Right lung (tissue), 5 donors: ENCODE measurements around the gene VWA8. TPM values are rescaled to one million over a fixed set of nuclear protein-coding genes. Genes with fewer than 3 reads are reported as not detected.
"Not testable (repeated sequence)": the region's sequence is repeated elsewhere in the genome, so short reads cannot be mapped to it uniquely, and the experiment has no call there.

ENCODE experiments used
- DNase-seq, 2 donors: peaks; one replicate each; pipeline ENCODE4 v3.0.0-alpha.2; 2013
- polyA plus RNA-seq, 5 donors: library from polyadenylated mRNA; unstranded; fragments of 120-200 nt; gene quantifications; one replicate each; pipeline versions ENCODE4 v1.2.1 to v1.2.3, GENCODE V29; 2013; ENCODE audit warnings: inconsistent platforms in 1 of 5, low replicate concordance in 1 of 5; ENCODE audit not compliant: insufficient read length in 5 of 5, insufficient read depth in 1 of 5

VWA8 gene
- polyA plus RNA-seq, 5 donors, result 8.5 to 14.9 (median 13.9) TPM

DNA sequence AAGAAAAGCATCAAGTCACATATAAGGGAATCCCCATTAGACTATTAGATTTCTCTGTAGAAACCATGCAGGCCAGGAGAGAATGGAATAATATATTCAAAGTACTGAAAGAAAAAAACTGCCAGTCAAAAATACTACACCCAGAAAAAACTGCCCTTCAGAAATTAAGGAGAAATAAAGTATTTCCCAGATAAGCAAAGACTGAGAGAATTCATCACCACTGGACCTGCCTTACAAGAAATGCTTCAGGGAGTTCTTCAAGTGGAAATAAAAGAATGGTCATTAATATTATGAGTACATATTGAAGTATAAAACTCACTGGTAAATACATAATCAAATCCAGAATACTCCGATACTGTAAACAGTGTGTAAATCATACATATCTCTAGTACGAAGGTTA lies 35.9 kb downstream of the VWA8 start:
- DNase-seq, result no peak

DNA sequence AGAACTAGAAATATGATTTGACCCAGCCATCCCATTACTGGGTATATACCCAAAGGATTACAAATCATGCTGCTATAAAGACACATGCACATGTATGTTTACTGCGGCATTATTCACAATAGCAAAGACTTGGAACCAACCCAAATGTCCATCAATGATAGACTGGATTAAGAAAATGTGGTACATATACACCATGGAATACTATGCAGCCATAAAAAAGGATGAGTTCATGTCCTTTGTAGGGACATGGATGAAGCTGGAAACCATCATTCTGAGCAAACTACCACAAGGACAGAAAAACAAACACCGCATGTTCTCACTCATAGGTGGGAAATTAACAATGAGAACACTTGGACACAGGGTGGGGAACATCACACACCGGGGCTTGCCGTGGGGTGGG lies 38.0 kb downstream of the VWA8 start:
- not testable (repeated sequence) for DNase-seq

DNA sequence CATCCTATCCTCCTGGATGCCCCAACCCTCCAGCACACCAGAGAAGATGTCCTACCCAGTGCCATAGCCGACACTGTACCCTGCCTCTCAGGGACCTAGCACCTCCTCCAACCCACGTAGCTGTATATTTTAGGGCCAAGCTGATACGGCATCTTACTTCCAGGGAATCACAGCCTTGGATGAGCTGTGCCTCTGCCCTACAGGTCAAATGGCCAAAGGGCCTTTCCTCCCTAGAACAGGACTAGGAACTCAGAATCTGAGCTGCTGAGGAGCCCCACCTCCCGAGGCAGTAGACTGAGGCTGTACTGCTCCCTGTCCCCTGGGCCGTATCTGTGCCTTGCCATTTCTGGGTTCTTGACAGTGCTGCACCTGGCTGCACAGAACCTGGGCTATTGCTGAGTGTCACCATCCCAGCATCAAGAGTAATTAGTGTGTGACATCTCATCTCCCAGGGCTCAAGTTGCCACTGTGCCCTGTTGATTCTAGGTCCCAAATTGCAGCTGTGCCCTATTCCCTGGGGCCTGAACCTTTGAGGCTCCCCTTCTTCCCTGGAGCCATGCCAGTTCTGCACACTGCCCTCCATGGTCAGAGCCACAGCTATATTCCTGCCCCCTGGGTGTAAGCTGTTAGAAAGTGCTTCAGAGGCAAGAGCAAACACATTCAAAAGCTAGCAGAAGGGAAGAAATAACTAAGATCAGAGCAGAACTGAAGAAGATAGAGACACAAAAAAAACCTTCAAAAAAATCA lies 41.0 kb downstream of the VWA8 start:
- DNase-seq, result no peak

DNA sequence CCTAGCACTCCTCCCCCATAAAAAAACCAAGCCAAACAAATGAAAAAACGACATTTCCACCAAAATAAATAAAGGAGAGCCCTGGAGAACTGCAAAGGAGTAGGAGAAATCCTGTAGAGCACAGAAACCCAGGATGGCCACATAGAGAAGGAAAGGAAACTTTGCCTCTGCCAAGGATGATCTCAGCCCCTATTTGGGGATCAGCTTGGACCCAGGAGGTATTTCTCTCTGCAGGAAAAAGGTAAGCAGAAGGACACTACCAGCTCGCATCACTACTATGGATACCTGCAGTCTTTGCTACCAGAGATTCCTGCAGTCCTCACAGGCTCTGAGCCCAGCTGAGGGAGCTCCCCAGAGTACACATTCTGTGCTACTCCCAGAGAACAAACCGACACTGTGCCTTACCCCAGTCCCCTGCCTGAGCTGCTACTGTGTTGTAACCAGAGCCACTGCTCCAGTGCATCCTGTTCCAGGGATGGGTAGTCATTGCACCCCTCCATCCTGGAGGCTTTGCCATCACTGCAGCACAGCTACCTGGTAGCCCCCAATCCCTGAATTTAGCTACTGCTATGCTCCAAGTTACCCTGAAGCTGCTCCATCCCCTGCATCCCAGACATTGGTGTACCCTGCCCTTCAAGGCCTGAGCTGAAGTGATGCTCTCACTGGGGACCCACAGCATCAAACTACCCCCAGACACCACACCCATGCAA lies 41.7 kb downstream of the VWA8 start:
- DNase-seq, result no peak

DNA sequence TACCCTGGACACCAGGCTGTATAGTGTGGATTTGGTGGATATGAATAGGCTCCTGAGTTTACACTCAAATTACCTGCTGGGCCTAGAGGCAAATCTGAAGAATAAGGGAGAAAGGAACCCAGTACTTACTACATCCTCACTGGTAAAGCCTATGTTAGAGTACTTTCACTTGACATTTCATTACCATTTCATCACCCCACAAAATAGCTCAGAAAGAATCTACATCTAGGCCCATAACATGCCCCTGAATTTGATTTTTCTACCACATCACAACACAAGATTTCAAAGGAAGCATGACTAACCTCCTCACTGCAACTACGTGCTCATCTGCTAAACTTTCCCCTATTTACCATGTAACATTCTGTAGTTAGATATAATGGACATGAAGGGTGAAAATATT lies 43.3 kb downstream of the VWA8 start:
- no peak for DNase-seq

DNA sequence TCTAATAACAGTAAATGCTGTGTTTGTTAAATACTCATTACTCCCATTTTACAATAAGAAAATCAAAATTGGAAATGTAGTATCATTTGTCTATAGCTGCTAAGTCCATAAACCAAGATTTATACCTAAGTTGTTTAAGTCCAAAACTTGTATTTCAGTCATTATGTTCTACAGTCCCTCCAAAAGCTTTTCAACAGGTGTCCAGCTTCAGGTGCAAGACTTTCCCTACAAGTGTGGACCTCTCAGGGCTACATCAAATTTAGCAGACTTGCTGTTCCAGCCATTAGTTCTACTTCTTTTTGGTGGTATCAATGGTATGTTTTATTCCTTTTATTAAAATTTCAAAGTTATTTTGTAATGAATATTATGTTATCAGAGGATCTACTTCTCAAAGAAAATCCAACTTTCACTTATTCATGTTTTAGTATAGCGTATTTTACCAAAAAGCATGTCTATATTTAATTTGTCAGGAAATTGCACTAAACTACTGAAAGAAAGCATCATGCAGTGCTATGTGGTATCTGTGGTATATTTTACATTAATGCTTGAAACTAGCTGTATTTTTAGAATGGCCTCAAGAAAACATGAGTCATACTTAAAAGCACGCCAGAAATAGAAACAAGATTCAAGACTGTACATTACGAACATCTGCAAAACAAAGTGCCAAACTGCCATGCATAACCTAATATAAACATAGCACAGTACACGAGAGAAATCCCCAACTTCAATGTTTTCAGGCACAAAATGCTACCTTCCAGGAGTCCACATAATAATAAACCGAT lies 44.5 kb downstream of the VWA8 start:
- DNase-seq, result peak; percentile 7 to 15

DNA sequence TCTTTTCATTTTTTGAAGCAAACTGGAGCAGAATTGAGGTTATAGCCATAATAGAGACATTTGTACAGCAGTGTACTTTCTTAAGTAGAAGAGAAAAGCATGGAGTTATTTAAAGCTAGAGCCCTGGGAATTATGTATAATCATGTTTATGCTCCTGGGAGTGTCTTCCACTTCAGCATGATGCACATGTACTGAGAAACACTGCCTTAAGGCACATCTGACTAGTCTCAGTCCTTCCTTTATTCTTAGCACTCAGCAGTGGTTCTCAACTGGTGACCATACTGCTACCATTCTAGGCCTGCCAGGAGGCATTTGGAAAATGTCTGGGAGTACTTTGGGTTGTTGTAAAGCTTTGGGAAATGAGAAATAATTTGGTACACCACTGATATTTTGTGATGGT lies 45.8 kb downstream of the VWA8 start:
- DNase-seq, result no peak

DNA sequence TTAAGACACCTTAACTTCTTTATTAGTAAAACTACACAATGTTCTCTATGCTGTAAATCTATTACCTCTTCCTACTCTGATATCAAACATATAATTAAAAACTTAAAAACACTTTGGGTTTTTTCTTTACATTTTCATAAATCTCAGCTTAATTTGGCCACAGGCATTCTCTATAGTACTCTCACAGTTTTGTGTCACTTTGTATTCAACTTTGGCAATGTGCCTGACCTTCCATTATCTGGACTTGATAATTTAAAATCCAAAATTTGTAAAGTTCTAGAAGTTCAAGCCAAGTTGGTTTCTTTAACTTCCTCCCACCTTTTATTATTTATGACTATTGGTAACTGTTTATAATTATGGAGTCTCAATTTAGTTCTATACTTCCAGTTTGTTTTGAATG lies 46.4 kb downstream of the VWA8 start:
- DNase-seq, result no peak

DNA sequence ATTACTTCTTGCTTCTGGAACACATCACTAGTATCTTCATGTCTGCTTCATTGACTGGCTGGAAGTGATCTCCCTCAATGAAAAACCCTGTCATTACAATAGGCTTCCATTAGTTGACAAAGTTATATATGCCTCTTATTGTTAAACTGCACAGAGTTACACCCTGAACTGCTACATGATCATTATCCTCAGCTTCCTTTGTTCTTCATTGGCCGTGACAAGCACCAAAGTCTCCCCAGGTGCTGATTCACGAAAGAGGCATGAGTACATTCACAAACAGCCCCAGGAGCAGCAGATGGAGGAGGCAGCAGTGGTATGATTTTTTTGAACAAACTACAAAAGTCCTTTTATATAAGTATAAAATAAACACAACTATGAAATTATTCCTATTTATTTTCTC lies 51.4 kb downstream of the VWA8 start:
- no peak for DNase-seq

DNA sequence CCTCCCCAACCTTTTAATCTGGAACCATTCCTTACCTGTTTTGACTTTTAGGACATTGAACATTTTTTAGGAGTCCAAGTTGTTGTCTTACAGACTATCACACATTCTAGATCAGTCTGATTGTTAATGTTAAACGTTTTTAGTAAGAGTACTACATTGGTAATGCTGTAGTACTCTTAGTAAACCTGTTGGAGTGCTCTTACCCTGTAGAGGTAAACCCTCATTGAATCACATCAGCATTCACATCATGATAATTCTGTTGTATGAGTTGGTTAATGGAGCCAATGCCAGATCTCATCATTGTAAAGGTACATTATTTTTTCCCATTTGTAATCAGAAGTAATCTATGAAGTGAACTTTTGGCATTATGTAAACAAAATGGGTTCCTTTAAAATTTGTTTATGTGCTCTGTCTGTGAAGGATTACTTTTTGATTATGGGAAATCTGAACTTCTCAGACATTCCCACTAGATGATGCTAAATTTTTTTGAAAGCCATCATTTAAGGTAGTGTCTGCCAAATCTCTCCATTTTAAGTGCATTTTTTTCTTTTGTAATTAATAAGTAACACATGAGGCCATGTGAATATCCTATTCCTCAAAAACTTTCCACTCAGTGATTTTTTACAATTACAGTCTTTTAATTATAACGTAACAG lies 55.2 kb downstream of the VWA8 start:
- DNase-seq, result no peak

DNA sequence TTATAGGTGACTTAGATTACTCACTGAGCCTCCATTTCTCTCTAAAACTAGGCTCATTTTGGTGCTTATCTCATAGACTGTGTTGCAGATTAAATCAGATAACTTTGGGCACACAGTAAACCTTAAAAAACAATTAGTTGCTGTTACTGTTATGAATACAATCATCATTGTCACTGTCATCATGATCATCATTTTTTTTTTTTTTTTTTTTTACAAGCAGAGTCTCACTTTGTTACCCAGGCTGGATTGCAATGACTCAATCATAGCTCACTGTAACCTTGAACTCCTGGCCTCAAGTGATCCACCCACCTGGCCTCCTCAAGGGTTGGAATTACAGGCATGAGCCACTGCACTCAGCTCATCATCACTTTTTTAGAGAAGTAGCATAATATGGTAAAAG lies 60.0 kb downstream of the VWA8 start:
- DNase-seq, result no peak

DNA sequence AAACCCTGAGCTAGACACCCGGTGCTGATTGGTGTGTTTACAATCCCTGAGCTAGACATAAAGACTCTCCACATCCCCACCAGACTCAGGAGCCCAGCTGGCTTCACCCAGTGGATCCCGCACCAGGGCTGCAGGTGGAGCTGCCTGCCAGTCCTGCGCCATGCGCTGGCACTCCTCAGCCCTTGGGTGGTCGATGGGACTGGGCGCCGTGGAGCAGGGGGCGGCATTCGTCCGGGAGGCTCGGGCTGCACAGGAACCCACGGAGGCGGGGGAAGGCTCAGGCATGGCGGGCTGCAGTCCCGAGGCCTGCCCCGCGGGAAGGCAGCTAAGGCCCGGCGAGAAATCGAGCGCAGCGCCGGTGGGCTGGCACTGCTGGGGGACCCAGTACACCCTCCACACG lies 62.5 kb downstream of the VWA8 start:
- DNase-seq, result not testable (repeated sequence)

DNA sequence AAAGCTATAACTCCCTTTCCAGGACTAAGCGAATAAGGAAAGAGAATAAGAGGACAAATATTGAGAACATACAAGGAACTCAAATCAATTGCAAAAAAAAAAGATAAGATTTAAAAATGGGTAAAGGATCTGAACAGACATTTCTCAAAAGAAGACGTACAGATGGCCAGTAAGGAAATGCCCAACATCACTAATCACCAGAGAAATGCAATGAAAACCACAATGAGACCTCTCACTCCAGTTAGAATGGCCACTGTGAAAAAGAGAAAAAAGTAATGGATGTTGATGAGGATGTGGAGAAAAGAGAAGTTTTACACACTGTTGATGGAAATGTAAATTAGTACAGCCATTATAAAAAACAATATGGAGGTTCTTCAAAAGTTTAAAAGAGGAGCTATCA lies 63.8 kb downstream of the VWA8 start:
- no peak for DNase-seq

DNA sequence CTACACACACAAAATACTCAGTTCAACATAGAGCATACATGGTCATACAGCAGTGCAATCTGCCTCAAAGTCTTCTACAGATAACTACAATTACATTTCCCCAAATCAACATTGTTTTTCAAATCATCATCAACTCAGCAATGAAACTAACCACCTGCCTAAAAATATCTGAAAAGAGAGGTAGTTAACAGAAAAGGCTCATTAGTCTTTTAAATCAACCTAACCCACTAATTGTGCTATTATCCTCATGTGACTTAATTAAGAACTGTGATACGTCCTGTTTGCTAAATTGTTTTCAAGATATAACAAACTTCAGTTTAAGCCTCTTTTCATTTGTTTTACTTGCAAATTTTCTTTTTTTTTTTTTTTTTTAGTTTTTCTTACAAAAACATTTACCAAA lies 65.4 kb downstream of the VWA8 start:
- no peak for DNase-seq

DNA sequence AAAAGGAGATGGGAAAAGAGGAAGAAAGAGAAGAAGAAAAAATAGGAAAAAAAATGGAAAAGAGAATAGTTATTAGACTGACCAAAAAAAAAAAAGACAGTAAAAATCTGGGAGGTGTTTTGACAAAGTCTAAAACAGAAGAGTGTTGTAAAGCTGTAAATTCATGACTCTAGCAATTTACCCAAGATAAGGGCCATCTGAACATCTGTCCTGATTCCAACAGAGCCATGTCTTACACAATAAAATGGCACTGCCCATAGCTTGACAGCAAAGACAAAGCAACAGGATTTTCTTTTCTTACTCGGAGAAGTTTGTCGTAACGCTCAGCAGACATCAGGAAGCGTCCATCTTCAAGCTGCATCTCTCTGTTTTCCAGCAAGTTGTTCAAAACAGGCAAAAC lies 69.8 kb downstream of the VWA8 start:
- DNase-seq, result no peak

DNA sequence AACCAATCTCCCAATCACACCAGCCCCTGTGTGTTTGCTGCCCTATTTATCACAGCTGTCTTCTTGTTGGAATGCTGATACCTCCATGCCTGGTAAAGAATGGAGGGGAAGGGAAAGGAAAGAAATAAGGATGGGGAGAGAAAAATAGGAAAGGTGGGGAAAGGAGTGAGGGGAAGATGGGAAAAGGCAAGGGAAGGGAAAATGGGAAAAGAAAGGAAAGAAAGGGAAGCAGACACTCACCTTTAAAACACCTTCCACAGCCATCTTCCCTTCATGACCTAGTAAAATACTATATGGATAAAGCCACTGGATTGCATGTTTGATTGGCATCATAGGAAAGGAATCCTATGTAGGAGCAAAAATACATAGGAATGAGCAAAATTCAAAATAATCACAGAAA lies 77.8 kb downstream of the VWA8 start:
- no peak for DNase-seq

DNA sequence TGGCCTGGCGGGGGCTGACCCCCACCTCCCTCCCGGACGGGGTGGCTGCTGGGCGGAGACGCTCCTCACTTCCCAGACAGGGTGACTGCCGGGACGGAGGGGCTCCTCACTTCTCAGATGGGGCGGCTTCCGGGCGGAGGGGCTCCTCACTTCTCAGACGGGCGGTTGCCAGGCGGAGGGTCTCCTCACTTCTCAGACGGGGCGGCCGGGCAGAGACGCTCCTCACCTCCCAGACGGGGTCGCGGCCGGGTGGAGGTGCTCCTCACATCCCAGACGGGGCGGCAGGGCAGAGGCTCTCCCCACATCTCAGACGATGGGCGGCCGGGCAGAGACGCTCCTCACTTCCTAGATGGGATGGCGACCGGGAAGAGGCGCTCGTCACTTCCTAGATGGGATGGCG lies 79.0 kb downstream of the VWA8 start:
- DNase-seq, result not testable (repeated sequence)

DNA sequence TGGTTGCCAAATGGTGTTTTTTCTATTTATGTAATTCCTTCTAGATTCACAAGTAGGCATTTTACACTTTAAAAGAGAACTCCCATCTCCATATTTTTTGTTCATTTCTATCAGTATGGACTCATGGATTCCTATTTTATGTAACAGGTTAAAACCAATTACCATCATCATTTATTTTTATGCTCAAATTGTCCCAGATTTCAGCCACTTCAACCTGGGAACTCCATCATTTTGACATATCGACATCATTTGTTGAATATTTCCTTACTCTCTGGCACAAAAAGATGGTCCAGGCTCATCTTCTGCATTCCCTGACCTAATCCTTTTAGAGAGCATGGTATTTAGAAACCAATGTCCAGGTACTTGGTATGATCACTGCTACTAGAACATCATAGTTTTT lies 79.9 kb downstream of the VWA8 start:
- no peak for DNase-seq

DNA sequence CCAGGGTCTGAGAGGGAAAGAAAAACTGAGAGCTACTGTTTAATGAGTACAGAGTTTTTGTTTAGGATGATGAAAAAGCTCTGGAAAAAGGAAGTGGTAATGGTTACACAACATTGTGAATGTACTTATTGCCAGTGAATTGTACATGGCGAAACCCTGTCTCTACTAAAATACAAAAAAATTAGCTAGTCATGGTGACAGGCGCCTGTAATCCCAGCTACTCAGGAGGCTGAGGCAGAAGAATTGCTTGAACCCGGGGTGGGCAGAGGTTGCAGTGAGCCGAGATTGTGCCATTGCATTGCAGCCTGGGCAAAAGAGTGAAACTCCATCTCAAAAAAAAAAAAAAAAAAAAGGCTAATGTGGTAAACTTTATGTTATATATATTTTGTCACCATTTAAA lies 96.3 kb downstream of the VWA8 start:
- DNase-seq, result no peak

DNA sequence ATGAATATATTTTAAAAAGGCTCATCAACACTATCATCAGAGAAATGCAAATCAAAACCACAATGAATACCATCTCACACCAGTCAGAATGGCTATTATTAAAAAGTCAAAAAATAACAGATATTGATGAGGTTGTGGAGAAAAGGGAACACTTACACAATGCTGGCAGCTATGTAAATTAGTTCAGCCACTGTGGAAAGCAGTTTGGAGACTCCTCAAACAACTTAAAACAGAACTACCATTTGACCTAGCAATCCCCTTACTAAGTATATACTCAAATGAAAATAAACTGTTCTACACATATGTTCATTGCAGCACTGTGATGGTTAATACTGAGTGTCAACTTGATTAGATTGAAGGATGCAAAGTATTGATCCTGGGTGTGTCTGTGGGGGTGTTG lies 98.2 kb downstream of the VWA8 start:
- not testable (repeated sequence) for DNase-seq

DNA sequence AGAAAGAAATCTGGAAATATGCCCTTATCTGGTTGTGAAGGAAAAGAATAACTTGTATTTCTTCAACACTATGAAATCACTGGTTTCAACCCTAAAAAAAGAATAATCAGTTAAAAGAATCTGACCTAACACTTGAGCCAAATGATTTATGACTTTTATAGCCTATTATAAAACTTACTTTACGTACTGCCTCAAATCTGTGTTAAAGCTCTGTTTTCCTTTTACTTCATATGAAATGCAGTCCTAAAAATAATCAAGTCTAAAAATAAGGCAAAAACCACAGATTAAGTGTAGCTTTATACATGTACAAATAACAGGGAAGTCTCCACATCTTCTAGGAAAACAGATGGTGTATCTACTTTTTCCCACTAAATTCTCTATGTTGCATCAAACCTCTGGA lies 101.3 kb downstream of the VWA8 start:
- DNase-seq, result no peak

DNA sequence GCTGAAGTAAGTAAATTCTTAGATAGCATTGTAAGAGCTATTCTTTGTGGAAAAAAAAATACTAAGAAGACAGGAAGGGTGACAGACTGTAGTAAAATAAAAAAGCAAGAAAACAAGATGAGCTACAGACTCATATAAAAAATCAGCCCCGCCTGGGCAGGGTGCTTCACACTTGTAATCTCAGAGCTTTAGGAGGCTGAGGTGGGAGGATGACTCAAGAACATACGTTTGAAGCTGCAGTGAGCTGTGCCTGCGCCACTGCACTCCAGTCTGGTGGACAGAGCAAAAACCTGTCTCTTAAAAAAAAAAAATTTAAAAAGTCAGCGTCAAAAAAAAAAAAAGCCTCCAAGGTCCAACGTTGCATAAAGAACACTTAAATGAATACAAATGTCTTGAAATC lies 102.1 kb downstream of the VWA8 start:
- no peak for DNase-seq
